ENCODE measurements around the gene BCLAF1.

BCLAF1 gene, protein sequence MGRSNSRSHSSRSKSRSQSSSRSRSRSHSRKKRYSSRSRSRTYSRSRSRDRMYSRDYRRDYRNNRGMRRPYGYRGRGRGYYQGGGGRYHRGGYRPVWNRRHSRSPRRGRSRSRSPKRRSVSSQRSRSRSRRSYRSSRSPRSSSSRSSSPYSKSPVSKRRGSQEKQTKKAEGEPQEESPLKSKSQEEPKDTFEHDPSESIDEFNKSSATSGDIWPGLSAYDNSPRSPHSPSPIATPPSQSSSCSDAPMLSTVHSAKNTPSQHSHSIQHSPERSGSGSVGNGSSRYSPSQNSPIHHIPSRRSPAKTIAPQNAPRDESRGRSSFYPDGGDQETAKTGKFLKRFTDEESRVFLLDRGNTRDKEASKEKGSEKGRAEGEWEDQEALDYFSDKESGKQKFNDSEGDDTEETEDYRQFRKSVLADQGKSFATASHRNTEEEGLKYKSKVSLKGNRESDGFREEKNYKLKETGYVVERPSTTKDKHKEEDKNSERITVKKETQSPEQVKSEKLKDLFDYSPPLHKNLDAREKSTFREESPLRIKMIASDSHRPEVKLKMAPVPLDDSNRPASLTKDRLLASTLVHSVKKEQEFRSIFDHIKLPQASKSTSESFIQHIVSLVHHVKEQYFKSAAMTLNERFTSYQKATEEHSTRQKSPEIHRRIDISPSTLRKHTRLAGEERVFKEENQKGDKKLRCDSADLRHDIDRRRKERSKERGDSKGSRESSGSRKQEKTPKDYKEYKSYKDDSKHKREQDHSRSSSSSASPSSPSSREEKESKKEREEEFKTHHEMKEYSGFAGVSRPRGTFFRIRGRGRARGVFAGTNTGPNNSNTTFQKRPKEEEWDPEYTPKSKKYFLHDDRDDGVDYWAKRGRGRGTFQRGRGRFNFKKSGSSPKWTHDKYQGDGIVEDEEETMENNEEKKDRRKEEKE

DNA sequence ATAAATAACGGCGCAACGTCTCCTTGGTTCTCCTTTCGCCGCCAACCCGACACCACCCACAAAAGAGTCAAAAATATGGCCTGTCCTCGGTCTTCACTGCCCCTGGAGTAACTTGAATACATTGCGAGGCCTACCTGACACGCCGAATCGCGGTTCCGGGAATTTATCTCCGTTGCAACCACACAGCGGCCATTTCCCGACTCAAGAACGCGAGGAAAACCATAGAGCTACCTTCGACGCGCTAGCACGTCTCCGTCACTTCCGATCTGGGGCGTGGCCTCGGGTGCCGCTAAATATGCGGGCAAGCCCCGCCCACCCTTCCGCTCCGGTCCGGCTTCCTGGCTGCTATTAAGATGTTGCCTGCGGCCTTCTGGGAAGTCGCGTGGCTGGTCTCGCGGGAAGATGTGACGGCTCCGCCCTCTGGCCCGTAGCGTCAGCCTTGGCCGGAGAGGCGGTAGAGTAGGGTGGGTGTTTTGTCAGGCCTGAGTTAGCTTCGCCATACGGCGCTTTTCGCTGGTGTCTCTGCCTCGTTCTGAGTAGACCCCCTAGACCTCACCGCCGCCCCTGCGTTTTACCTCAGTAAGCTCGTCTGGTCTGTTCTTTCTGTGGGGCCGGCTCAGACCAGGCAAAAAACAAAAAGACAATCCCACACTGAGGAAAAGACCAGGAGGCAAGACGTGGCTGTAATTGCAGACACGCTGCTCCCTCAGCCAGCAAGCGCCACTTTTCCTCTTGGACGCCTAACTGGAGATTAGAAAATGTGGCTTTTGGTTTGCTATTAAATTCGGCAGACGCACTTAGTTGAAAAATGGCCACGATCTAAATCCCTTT, at the start of gene BCLAF1:
Gene BCLAF1 (minus strand): TSS at position 268 of the 831 bp plus-strand sequence. CDS start 9,980 bp downstream, outside the sequence.
- peak; percentile 99 for DNase-seq (ENCODE audit: low read depth)

DNA sequence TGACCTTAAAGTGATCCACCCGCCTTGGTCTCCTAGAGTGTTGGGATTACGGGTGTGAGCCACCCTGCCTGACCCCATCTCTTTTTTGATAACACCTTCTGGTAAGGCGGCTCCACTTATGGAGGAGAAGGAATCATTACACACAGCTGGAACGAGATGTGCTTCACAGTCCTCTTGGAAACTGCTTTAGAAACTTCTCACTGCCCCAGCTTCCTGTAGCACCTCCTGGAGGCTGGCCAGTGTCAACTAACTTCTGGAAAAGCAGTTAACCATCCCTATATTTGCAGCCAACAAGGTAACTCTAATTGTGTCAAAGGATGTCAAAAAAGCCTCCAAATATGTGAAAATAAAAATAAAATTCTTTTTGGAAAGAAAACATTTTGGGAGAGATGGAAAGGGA, 48.8 kb upstream of the BCLAF1 start:
- no peak for DNase-seq (ENCODE audit: low read depth)

DNA sequence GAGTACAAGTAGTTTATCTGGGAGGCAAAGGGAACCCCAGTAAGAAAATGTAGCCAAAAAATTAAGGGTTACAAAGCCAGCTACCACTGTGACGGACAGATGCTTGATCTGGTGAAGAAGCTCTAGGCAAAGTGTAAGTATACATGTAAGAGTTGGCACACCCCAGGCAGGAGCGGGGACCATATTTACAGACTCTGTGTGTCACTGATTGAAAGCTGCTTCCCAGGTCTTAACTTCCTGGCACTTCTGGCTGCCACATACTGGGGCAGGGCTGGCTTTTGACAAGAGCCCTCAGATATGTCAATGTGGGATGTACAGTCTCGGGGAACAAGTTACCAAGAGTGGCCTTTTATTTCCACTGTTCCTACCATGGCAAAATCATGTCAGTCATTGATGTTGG, 48.0 kb upstream of the BCLAF1 start:
- DNase-seq (ENCODE audit: low read depth), result no peak

DNA sequence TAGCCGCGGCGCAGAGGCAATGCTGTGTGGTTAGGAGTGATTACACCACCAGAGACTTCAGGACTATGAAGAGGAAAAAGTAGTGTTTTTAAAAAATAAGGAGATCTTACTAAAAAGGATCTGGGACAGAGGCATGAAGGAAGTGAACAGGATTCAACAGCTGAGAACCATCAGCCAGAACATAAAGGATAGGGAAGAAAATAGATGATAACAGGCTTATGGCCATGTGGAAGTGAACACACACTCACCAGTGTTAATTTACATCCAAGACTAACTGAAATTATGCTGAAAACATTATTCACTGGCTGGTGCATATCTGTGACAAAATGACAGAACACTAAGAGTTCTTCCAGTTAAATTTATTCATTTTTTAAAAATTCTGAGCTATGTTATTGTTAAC, 47.5 kb upstream of the BCLAF1 start:
- DNase-seq (ENCODE audit: low read depth), result no peak

DNA sequence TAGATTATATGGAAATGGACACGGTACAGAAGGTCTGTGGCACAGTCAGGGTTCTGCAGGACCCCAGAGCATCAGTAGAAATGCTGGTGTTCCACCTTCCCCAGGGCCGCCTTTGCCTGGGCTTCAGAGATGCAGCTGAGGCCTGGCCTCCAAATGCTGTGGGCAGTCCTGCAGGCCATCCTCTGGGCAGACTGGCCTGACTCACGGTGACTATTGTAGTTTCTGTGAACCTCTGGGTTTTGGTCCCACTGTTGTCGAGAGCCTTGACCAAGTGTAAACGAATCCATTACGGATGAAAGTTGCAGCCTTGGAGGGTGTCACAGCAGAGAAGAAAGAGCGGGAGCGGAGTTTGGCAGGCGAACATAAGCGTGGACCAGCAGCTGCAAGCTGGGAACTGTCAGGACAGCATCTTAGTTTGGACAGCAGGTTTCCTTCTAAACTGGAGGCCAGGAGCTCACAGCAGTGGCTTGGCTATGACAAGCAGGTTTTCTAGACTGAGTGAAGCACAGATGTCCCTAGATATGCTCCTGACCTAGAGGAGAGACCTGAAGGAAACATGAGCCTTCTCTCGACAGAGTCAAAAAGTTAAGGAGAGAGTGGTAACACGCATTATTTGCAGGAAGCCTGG, 46.2 kb upstream of the BCLAF1 start:
- no peak for DNase-seq (ENCODE audit: low read depth)

DNA sequence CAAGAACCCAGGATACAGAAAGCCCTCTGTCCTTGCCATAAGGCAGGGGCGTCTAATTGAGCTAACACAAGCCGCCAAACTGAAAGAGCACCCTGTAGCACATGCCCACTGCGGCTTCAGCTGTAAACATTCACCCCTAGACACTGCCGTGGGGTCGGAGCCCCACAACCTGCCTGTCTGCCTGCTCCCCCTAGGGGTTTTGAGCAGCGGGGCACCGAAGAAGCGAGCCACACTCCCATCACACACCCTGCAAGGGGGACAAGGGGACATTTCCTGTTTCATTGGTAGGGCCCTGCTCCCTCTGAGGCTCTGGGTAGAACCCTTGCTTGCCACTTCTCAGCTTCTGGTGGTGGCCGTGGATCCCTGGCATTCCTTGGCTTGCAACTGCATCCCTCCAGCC, 45.2 kb upstream of the BCLAF1 start:
- DNase-seq (ENCODE audit: low read depth), result no peak

DNA sequence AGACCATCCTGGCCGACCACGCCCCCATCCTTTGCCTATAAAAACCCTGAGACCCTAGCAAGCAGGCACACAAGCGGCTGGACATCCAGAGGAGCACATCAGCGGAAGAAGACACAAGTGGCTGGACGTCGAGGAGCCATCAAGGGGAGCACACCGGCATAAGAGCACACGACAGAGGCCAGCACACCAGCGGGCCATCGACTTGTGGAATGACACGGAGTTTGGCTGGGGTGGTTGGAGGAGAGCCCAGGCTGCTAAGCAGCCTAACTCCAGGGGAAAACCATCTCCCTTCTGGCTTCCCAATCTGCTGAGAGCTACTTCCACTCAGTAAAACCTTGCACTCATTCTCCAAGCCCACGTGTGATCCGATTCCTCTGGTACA, 44.8 kb upstream of the BCLAF1 start:
- no peak for DNase-seq (ENCODE audit: low read depth)

DNA sequence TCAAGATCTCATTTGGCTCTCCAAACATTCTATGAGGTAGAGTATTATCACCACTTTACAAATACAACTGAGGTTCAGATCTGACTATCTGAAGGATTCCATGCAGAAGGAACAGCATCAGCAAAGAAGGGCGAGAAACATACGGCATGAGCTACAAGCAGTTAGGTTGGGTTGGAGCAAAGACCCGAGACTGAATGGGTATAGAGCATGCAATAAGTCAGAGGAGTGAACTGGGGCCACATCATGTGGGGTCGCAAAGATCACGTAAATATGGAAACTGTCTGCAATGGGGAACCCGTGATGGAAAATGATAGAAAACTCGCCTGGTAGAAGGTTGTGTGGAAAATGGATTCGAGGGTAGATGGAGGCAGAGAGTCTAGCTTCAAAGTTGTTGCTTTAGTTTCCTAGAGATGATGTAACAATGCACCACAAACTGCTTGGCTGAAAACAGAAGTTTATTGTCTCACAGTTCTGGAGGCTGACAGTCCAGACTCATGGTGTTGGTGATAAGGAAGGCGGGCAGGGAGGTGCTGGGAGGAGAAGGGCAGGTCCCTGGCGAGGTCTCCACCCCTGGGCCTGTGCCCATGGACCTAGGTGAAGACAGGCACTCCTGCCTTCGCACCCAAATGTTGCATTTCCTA, 44.3 kb upstream of the BCLAF1 start:
- DNase-seq (ENCODE audit: low read depth), result no peak

DNA sequence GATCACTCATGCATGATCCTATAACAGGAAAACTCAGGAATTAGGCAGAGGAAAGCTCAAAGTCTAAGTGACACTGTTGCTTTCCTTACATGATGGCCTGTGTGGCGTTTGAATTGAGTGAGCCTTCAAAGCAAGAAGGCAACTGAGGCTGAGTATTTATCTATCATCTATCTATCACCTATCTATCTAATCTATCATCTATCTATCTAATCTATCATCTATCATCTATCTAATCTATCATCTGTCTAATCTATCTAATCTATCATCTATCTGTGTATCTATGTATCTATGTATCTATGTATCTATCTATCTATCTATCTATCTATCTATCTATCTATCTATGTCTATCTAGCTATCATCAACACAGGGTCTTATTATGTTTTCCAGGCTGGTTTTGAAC, 41.8 kb upstream of the BCLAF1 start:
- no peak for DNase-seq (ENCODE audit: low read depth)

DNA sequence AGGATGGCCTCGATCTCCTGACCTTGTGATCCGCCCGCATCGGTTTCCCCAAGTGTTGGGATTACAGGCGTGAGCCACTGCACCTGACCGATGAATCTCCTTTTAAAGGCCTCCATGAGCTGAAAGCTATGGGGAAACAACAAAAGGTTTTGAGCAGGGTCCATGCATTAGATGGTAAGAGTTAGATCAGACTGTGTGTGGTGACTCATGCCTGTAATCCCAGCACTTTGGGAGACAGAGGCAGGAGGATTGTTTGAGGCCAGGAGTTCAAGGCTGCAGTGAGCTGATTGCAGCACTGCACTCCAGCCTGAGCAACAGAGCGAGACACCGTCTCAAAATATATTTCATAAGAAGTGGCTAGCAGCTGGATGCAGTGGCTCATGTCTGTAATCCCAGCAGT, 41.0 kb upstream of the BCLAF1 start:
- no peak for DNase-seq (ENCODE audit: low read depth)

DNA sequence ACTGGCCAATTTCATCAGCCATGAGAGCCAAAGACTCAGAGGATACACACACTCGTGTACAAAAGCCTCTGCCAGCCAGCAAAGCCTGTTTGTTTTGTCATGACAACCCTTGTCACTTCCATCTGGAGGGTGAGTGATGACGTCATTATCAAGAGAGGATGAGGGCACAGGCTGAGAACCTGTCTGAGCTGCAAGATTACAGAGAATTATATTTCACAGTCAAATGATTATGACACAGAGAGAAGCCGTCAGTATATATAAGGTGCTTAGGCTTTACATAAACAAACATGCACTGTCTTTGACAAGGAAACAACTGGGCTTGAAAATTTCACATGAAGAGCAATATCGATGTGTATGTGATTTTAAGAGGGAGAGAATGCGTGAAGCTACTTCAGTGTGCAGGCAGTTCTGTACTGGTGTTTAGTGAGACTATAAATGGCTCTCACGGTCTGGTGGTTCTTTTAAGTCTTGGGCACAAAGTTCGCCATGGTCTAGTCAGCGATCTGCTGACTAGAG, 36.5 kb upstream of the BCLAF1 start:
- DNase-seq (ENCODE audit: low read depth), result no peak

DNA sequence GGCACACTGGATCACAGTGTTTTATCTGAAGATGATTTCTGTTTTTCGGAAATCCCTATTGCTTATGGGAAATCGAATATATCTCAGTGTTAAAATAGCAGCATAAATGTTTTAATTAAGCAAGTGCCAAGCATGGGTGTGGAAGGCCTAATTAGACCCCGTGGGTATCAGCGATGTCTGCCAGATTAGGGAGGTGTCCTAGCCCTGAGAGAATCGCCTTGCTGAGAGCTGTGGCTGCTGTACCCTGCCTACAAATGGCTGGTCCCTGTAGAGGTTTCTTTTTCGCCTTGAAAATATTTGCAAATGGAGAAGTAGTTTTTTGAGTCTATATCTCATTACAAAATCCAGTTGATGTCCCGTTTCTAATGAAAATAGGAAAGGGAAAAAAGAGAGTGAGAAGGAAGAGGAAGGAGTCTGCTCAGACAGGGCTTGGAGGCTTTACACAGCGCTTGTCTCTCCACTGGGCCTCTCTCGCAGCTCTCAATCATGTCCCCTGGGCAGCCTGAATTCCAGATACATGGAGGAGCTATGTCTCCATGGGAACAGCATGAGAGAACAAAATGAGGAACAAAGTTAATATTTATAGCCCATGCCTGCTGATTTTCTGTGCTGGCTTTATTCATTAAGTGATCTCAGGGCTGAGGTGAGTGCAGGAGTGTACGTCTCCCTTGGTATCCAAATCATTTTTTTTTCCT, 35.2 kb upstream of the BCLAF1 start:
- DNase-seq (ENCODE audit: low read depth), result no peak

DNA sequence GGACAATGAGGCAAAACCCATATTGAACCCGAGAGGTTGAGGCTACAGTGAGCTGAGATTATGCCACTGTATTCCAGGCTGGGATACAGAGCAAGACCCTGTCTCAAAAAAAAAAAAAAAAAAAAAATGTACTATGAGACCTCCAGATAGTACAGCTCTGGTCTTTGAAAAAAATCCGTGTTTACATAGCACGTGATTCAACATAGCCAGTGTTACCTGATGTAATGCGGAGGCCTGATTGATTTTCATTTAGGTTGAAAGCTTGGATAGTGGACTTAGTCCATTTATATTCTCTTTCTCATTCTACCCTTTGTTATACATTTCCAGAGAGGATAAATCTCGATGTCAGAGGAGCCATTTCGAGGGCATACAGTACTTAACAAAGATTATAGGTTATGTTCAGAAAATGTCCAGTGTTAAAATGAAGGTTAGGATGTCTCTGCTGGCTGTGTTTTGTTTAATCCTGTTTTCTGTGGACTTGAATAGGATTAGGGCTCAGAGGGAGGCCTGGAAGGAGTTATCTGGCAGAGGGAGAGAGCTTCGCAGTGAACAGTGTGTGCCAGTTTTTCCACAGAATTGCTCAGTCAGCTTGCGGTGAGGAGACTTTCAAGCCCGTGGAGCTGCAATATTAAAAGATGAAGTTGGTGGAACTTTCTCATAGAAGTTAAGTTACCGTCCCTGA, 33.9 kb upstream of the BCLAF1 start:
- DNase-seq (ENCODE audit: low read depth), result no peak

DNA sequence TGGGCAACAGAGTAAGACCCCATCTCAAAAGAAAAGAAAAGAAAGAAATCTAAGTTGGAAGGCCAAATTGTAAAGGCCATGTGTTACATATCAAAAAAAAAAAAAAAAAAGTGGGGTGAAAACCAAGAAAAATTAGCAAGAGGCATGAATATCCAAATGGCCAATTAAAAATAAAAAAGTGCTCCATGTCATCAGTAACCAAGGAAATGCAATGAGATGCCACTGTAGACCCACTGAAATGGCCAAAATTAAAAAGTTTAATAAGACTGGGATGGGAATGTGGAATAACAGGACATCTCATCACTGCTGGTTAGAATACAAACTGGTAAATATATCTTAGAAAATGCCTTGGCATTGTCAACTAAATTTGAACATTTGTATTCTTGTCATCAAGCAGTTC, 30.1 kb upstream of the BCLAF1 start:
- no peak for DNase-seq (ENCODE audit: low read depth)

DNA sequence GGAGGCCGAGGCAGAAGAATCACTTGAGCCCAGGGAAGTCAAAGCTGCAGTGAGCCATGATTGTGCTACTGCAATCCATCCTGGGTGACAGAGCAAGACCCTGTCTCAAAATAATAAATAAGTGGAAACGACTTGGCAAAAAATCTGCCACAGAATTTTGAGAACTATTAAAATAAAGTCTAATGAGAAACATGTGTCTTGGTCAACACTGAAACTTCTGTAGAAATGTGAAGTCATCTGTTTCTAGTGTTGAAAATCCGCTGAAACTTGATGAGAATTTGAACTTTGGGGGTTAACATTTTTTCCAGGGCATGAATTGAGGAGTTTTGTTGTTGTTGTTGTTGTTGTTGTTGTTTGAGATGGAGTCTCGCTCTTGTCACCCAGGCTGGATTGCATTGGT, 29.0 kb upstream of the BCLAF1 start:
- no peak for DNase-seq (ENCODE audit: low read depth)

DNA sequence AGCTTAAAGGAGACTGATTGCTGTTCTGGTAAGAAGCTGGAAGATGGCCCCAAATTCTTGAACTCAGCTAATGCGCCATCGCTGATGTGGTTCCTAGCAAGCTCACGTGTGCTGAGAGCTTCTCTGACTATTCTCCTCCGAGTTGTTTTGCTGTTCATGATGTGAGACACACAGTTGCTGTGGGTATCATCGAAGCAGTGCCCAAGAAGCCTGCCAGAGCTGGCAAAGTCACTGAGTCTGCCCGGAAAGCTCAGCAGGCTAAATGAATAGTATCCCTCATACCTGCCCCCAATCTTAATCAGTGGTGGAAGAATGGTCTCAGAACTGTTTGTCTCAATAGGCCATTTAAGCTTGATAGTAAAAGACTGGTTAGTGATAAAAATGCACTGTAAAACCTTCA, 28.3 kb upstream of the BCLAF1 start:
- no peak for DNase-seq (ENCODE audit: low read depth)

DNA sequence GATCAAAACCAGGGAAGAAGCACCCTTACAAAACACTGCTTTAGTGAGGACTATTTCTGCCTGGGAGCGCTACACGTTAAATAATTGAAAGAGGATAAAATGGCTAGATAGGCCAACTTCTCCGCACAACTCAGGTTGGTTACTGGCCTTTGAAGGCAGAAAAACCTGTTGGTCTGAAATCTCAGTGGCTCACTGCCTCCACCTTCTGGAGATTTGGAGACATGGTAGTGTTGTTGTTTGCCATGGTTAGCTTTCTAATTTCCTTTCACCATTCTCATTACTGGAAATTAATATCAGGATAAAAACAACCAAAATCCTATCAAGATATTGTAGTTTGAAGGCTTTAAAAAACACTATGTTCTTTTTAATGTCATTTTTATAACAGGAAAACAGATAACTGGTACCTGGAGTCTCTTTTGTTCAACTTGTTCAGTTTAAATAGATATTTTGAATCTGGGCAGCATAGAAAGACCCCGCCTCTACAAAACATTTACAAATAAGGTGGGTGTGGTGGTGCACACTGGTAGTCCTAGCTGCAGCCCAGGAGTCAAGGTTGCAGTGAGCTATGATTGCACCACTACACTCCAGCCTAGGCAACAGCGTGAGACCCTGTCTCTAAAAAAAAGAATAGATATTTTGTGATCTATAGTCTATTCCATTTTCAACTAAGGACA, 27.5 kb upstream of the BCLAF1 start:
- peak; percentile 11 for DNase-seq (ENCODE audit: low read depth)

DNA sequence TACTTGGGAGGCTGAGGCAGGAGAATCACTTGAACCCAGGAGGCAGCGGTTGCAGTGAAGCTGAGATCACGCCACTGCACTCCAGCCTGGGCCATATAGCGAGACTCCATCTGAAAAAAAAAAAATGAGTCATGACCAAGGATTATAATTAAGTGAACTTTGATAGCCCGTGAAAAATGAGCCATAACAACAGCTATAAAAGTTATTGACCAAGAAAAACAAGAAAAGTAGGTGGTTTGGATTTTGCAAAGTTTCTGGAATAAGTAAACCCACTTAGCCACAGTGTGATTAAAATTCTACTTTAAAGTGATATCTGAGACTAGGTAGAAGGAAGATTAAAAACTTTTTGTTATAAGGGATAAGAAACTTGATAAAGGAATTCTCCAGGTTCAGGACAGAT, 25.9 kb upstream of the BCLAF1 start:
- no peak for DNase-seq (ENCODE audit: low read depth)

DNA sequence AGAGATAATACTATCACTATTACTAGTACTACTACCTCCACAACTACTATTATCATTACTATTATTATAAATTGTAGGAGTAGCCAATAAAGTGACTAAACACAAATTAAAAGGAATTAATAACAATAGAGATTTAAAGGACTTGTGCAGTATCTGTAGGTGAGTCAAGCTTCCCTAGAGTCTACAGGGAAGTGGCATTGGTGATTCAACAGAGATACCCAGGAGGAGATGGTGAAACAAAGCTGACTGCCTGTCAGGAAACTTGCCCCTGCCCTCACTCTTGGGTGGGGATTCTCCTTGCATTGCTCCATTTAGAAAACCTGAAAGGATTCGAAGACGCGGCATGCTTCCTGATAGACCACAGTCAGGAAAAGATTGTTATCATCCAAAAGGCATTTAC, 23.3 kb upstream of the BCLAF1 start:
- no peak for DNase-seq (ENCODE audit: low read depth)
